Activated CD8-positive, alpha-beta T cell treated with anti-CD3 and anti-CD28 coated beads for 36 hours (primary cell): ENCODE data around the gene RBM44. TPM values are rescaled to one million over a fixed set of nuclear protein-coding genes. Genes with fewer than 3 reads are reported as not detected.

Source experiments
- ATAC-seq: fragments of 200-7000 bp; cut with Tn5 transposase; one replicate; pipeline ENCODE4 v1.10.0; 2021; ENCODE audit warnings: mild to moderate bottlenecking, moderate library complexity
- CTCF ChIA-PET: fragments of 350-600 bp; sonication (Branson Sonifier 250); formaldehyde crosslinking; loops from one replicate; lab custom pipeline; 2021; ENCODE audit warnings: antibody characterized with exemption; lab: Charles Lee
- POLR2A ChIA-PET: fragments of 350-600 bp; sonication (Branson Sonifier 250); formaldehyde crosslinking; loops from one replicate; lab custom pipeline; 2021; ENCODE audit warnings: antibody characterized with exemption; lab: Charles Lee
- DNase-seq: peaks from one replicate; pipeline ENCODE4 v3.0.0-alpha.2; 2020
- H3K27ac Mint-ChIP-seq: one replicate; pipeline ENCODE4 v1.8.0; 2021; ENCODE audit warnings: mild to moderate bottlenecking, mixed read lengths
- H3K27me3 Mint-ChIP-seq: one replicate; pipeline ENCODE4 v1.8.0; 2021; ENCODE audit warnings: mixed read lengths
- H3K36me3 Mint-ChIP-seq: one replicate; pipeline ENCODE4 v1.8.0; 2021; ENCODE audit warnings: low read depth, mixed read lengths
- H3K4me1 Mint-ChIP-seq: one replicate; pipeline ENCODE4 v1.8.0; 2021; ENCODE audit warnings: low read depth, mixed read lengths
- H3K4me3 Mint-ChIP-seq: one replicate; pipeline ENCODE4 v1.8.0; 2021; ENCODE audit warnings: mild to moderate bottlenecking, moderate library complexity, mixed read lengths
- H3K9me3 Mint-ChIP-seq: one replicate; pipeline ENCODE4 v1.8.0; 2021; ENCODE audit warnings: mixed read lengths
- intact Hi-C: fragments of 100-400 bp; cut with micrococcal nuclease; formaldehyde crosslinking; loops from one replicate; pipeline ENCODE4 v1.10.0; 2022
- total RNA-seq, 2 experiments: library from RNA; stranded (reverse); gene quantifications; one replicate each; pipeline ENCODE4 v1.2.3, GENCODE V29; 2021
- TF ChIP-seq, protein P1 (sequence below): fragments of 200-600 bp; IDR thresholded peaks from one replicate; pipeline ENCODE4 v1.8.0; 2022; ENCODE audit warnings: antibody characterized with exemption, mild to moderate bottlenecking

The RBM44 gene
- total RNA-seq, 2 experiments from 2014 or later = 0.52 to 0.87 TPM

DNA sequence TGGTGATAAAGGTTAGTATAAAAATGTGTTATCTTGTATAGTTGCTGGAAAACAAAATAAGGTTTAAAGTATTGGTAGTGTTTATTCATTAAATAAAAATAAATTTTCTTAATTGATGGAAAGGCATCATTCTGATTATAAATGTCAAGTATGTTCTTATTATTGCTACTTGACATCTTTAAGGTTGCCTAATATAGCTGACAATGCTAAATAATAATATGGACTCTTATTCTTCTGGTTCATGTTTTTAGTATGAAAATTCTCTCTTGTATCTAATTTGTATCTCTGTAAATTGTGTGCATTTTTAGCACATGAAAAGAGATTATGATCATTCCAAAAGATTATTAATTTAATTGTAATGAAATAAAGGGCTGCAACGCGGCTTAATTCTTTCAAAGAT lies 25.0 kb downstream of the RBM44 start:
- CTCF ChIA-PET = no interaction called here
- H3K4me3 Mint-ChIP-seq = no peak overlapping the region

DNA sequence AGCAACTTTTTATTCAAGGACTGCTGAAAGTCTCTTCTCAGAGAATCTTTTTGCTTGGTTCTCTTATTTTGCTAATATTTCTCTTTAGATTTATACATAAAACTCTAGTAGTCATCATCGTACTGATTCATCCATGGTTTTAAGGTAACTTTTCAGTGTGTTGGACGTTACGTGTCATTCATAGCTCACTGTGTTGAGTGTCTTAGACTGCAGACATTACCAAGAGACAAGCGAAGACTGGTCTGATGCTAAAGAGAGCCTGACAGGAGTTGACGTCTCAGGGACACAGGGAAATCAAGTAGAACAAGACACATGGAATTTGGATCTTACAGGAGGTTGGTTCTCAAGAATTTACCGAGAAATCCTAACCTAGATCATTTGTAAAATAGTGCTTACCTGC lies 25.5 kb downstream of the RBM44 start:
- H3K4me3 Mint-ChIP-seq = no peak overlapping the region
- no peaks in the 10 kb centered on the region for H3K36me3 Mint-ChIP-seq
- no peaks in the 10 kb centered on the region for H3K27me3 Mint-ChIP-seq
- no peak for DNase-seq
- no peaks in the 10 kb centered on the region for H3K9me3 Mint-ChIP-seq
- ATAC-seq = no peak
- TF ChIP-seq, protein P1, sequence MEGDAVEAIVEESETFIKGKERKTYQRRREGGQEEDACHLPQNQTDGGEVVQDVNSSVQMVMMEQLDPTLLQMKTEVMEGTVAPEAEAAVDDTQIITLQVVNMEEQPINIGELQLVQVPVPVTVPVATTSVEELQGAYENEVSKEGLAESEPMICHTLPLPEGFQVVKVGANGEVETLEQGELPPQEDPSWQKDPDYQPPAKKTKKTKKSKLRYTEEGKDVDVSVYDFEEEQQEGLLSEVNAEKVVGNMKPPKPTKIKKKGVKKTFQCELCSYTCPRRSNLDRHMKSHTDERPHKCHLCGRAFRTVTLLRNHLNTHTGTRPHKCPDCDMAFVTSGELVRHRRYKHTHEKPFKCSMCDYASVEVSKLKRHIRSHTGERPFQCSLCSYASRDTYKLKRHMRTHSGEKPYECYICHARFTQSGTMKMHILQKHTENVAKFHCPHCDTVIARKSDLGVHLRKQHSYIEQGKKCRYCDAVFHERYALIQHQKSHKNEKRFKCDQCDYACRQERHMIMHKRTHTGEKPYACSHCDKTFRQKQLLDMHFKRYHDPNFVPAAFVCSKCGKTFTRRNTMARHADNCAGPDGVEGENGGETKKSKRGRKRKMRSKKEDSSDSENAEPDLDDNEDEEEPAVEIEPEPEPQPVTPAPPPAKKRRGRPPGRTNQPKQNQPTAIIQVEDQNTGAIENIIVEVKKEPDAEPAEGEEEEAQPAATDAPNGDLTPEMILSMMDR = no peak
- H3K4me1 Mint-ChIP-seq = no peaks in the 10 kb centered on the region
- CTCF ChIA-PET = interaction anchor here (0.7 to 1.1 kb wide), 2 partner anchors 10 to 439 kb away, joined by 3 read pairs; no protein-coding TSS in a partner anchor
- no peak overlapping the region for H3K27ac Mint-ChIP-seq
- intact Hi-C loops = no loop called here
- POLR2A ChIA-PET = interaction anchor here (0.6 kb wide), 1 partner anchor 706 kb away, joined by 4 read pairs; no protein-coding TSS in a partner anchor

More for the DNA sequence above, 25.0 kb downstream of the RBM44 start:
- DNase-seq (no peak), ATAC-seq (no peak)
- Mint-ChIP-seq H3K9me3 (no peaks in the 10 kb centered on the region), H3K36me3 (no peaks in the 10 kb centered on the region), H3K4me1 (no peaks in the 10 kb centered on the region), H3K27me3 (no peaks in the 10 kb centered on the region), H3K27ac (no peak overlapping the region)
- TF ChIP-seq, protein P1 = no peak
- POLR2A ChIA-PET = no interaction called here
- intact Hi-C loops = no loop called here

DNA sequence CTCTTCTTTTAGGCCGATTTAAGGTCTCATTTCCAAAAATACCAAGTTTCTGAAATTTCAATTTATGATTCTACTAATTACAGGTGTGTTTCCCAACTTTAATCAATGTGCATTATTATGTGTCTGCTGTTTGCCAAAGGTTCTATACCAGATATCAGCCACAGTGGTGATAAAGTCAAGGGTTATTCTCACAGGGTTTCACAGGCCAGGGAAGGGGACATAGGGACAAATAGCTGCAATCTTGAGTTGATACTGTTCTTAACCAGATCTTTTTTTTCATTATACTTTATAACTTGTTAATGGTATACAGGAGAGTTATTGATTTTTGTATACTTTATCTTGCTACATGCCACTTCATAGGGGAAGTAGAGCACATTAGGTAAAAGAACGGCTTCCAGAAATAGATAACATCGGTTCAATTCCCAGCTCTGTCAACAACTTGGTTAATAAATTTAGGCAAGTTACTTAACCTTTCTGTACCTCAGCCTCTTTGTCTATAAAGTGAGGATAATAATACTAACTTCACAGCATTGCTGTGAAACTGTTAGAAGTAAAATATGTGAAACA lies 28.9 kb downstream of the RBM44 start:
- H3K4me1 Mint-ChIP-seq = no peaks in the 10 kb centered on the region
- TF ChIP-seq, protein P1 = no peak
- intact Hi-C loops = no loop called here
- ChIA-PET CTCF (interaction anchor here (2.1 kb wide), 1 partner anchor 13 kb away, joined by 8 read pairs; no protein-coding TSS in a partner anchor), POLR2A (interaction anchor here (0.6 kb wide), 2 partner anchors 82 to 811 kb away, joined by 3 to 4 read pairs; no protein-coding TSS in a partner anchor)
- DNase-seq = no peak
- no peaks in the 10 kb centered on the region for H3K9me3 Mint-ChIP-seq
- no peak overlapping the region for H3K27ac Mint-ChIP-seq
- ATAC-seq = no peak
- no peaks in the 10 kb centered on the region for H3K36me3 Mint-ChIP-seq
- no peaks in the 10 kb centered on the region for H3K27me3 Mint-ChIP-seq
- no peak overlapping the region for H3K4me3 Mint-ChIP-seq

DNA sequence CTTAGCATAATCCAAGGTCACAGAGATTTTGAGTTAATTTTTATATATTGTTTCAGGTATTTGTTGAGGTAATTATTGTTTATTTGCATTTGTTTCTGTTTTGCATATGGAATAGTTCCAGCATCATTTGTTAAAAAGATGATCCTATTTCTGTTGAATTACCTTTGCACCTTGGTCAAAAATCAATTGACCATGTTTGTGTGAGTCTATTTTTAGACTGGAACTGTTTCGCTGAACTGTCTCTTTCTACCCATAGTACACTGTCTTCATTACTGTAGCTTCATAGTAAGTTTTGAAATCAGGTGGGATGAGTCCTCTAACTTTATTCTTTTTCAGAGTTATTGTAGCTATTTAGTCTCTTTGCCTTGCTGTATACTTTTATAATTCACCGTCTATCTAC lies 31.9 kb downstream of the RBM44 start:
- POLR2A ChIA-PET = no interaction called here
- H3K27ac Mint-ChIP-seq = no peak overlapping the region
- TF ChIP-seq, protein P1 = no peak
- CTCF ChIA-PET = no interaction called here
- no peaks in the 10 kb centered on the region for H3K27me3 Mint-ChIP-seq
- H3K36me3 Mint-ChIP-seq = no peaks in the 10 kb centered on the region
- no peak for DNase-seq
- no peak overlapping the region for H3K4me3 Mint-ChIP-seq
- no peaks in the 10 kb centered on the region for H3K4me1 Mint-ChIP-seq
- no peak for ATAC-seq
- intact Hi-C loops = no loop called here
- no peaks in the 10 kb centered on the region for H3K9me3 Mint-ChIP-seq

GRCh38 chr2:237833546-237833945 lies 35.0 kb downstream of the RBM44 start:
- Mint-ChIP-seq H3K4me1 (no peaks in the 10 kb centered on the region), H3K36me3 (no peaks in the 10 kb centered on the region), H3K27me3 (no peaks in the 10 kb centered on the region), H3K9me3 (no peaks in the 10 kb centered on the region), H3K4me3 (no peak overlapping the region), H3K27ac (no peak overlapping the region)
- DNase-seq = no peak
- intact Hi-C loops = no loop called here
- ChIA-PET CTCF (no interaction called here), POLR2A (no interaction called here)
- no peak for ATAC-seq
- TF ChIP-seq, protein P1 = no peak
